SK-N-SH treated with all-trans-retinoic acid at 6 μM for 48 hours (cell line): Measurements from ENCODE around the gene HIRA.

Experiments
- ATAC-seq: fragments of 200-7000 bp; cut with Tn5 transposase; 3 replicates; pipeline ENCODE4 v1.9.1; 2020; ENCODE audit warnings: mild to moderate bottlenecking, moderate library complexity
- ARNTL ChIP-seq: fragments of 450-650 bp; formaldehyde crosslinking; IDR thresholded peaks from 2 replicates; pipeline ENCODE4 v1.5.0; 2020; ENCODE audit warnings: low read depth, mild to moderate bottlenecking, moderate library complexity, borderline replicate concordance
- BACH2 ChIP-seq: fragments of 250-450 bp; sonication (Bioruptor Pico); IDR thresholded peaks from 2 replicates; pipeline ENCODE4 v1.9.0; 2021; ENCODE audit warnings: mild to moderate bottlenecking, borderline replicate concordance
- ESRRG ChIP-seq: fragments of 250-450 bp; sonication (Bioruptor Pico); IDR thresholded peaks from 2 replicates; pipeline ENCODE4 v1.6.1; 2021; ENCODE audit warnings: mild to moderate bottlenecking
- GLIS3 ChIP-seq: fragments of 250-450 bp; sonication (Bioruptor Pico); IDR thresholded peaks from 2 replicates; pipeline ENCODE4 v1.5.0; 2020; ENCODE audit warnings: mild to moderate bottlenecking, moderate library complexity
- ISL1 ChIP-seq: fragments of 250-450 bp; sonication (Bioruptor Pico); IDR thresholded peaks from 2 replicates; pipeline ENCODE4 v2.1.2; 2022; ENCODE audit warnings: mild to moderate bottlenecking, moderate library complexity
- OSR1 ChIP-seq: fragments of 250-450 bp; sonication (Bioruptor Pico); IDR thresholded peaks from 2 replicates; pipeline ENCODE4 v1.8.0; 2022; ENCODE audit warnings: moderate library complexity, mild to moderate bottlenecking, inconsistent platforms
- PPARA ChIP-seq: fragments of 250-450 bp; sonication (Bioruptor Pico); IDR thresholded peaks from 2 replicates; pipeline ENCODE4 v1.5.0; 2020; ENCODE audit warnings: mild to moderate bottlenecking, borderline replicate concordance
- RARB ChIP-seq: fragments of 250-450 bp; sonication (Bioruptor Pico); IDR thresholded peaks from 2 replicates; pipeline ENCODE4 v1.8.0; 2021; ENCODE audit warnings: mild to moderate bottlenecking, moderate library complexity
- SNAI2 ChIP-seq: fragments of 250-450 bp; sonication (Bioruptor Pico); IDR thresholded peaks from 2 replicates; pipeline ENCODE4 v1.5.0; 2020; ENCODE audit warnings: mild to moderate bottlenecking, moderate library complexity
- TCF4 ChIP-seq: fragments of 250-450 bp; sonication (Bioruptor Pico); IDR thresholded peaks from 2 replicates; pipeline ENCODE4 v1.8.0; 2021; ENCODE audit warnings: mild to moderate bottlenecking, moderate library complexity, borderline replicate concordance
- TOX ChIP-seq: fragments of 250-450 bp; sonication (Bioruptor Pico); IDR thresholded peaks from 2 replicates; pipeline ENCODE4 v1.8.0; 2021; ENCODE audit warnings: mild to moderate bottlenecking, moderate library complexity, borderline replicate concordance
- ZC3H10 ChIP-seq: fragments of 250-450 bp; sonication (Bioruptor Pico); IDR thresholded peaks from 2 replicates; pipeline ENCODE4 v1.5.1; 2021; ENCODE audit warnings: mild to moderate bottlenecking, moderate library complexity
- ZFP3 ChIP-seq: fragments of 250-450 bp; sonication (Bioruptor Pico); IDR thresholded peaks from 2 replicates; pipeline ENCODE4 v1.5.0; 2020; ENCODE audit warnings: mild to moderate bottlenecking, moderate library complexity
- ZFP30 ChIP-seq: fragments of 450-650 bp; formaldehyde crosslinking; IDR thresholded peaks from 2 replicates; pipeline ENCODE4 v1.5.0; 2022; ENCODE audit warnings: mild to moderate bottlenecking, moderate library complexity
- ZNF565 ChIP-seq: fragments of 450-650 bp; formaldehyde crosslinking; conservative IDR thresholded peaks from 2 replicates; pipeline ENCODE4 v1.5.0; 2020; ENCODE audit warnings: low read depth, mild to moderate bottlenecking, moderate library complexity
- ZNF70 ChIP-seq: fragments of 450-650 bp; formaldehyde crosslinking; IDR thresholded peaks from 2 replicates; pipeline ENCODE4 v1.5.0; 2020; ENCODE audit warnings: mild to moderate bottlenecking, moderate library complexity
- ZNF8 ChIP-seq: fragments of 450-650 bp; formaldehyde crosslinking; IDR thresholded peaks from 2 replicates; pipeline ENCODE4 v1.5.0; 2020; ENCODE audit warnings: mild to moderate bottlenecking, moderate library complexity
- TF ChIP-seq, protein P1 (sequence below): fragments of 250-450 bp; sonication (Bioruptor Pico); IDR thresholded peaks from 2 replicates; pipeline ENCODE4 v1.5.1; 2021; ENCODE audit warnings: mild to moderate bottlenecking, moderate library complexity
- TF ChIP-seq, protein P2 (sequence below): fragments of 250-450 bp; sonication (Bioruptor Pico); IDR thresholded peaks from 2 replicates; pipeline ENCODE4 v1.8.0; 2021; ENCODE audit warnings: low read depth, mild to moderate bottlenecking, moderate library complexity, borderline replicate concordance
- TF ChIP-seq, protein P3 (sequence below): fragments of 250-450 bp; sonication (Bioruptor Pico); IDR thresholded peaks from 2 replicates; pipeline ENCODE4 v1.5.0; 2020; ENCODE audit warnings: mild to moderate bottlenecking, moderate library complexity
- TF ChIP-seq, protein P4 (sequence below): fragments of 250-450 bp; sonication (Bioruptor Pico); IDR thresholded peaks from 2 replicates; pipeline ENCODE4 v1.8.0; 2020; ENCODE audit warnings: mild to moderate bottlenecking, moderate library complexity, borderline replicate concordance
- TF ChIP-seq, protein P5 (sequence below): fragments of 250-450 bp; sonication (Bioruptor Pico); IDR thresholded peaks from 2 replicates; pipeline ENCODE4 v1.5.1; 2020; ENCODE audit warnings: low read depth, mild to moderate bottlenecking, moderate library complexity

The HIRA gene

DNA sequence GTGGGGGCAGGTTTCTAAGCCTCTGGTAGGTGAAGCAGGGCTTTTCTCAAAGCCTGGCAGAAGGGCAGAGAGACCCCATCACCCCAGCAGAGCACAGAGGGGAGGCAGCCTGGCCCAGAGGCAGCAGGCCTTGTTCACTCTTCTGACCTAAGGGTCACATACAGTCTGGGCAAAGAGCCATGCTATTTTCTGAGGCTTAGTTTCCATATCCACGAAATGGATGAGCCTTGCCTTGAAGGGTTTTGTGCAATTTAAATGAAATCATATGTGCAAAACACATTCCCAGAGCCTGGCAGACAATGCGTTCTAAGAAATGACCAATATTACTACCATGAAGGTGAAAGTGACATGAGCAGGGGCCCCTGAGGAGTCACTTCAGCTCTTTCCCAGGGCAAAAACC lies 44.5 kb downstream of the HIRA start:
- TF ChIP-seq, protein P1, sequence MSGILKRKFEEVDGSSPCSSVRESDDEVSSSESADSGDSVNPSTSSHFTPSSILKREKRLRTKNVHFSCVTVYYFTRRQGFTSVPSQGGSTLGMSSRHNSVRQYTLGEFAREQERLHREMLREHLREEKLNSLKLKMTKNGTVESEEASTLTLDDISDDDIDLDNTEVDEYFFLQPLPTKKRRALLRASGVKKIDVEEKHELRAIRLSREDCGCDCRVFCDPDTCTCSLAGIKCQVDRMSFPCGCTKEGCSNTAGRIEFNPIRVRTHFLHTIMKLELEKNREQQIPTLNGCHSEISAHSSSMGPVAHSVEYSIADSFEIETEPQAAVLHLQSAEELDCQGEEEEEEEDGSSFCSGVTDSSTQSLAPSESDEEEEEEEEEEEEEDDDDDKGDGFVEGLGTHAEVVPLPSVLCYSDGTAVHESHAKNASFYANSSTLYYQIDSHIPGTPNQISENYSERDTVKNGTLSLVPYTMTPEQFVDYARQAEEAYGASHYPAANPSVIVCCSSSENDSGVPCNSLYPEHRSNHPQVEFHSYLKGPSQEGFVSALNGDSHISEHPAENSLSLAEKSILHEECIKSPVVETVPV: no peak
- TF ChIP-seq TOX (CRISPR knock-in tag) (no peak), ZFP3 (no peak), ESRRG (no peak), ZFP30 (CRISPR knock-in tag) (no peak), GLIS3 (CRISPR knock-in tag) (no peak), PPARA (no peak), ZNF70 (no peak), BACH2 (no peak), SNAI2 (no peak), ZNF565 (CRISPR knock-in tag) (no peak), OSR1 (no peak), ZC3H10 (CRISPR knock-in tag) (no peak)
- TF ChIP-seq, protein P2, sequence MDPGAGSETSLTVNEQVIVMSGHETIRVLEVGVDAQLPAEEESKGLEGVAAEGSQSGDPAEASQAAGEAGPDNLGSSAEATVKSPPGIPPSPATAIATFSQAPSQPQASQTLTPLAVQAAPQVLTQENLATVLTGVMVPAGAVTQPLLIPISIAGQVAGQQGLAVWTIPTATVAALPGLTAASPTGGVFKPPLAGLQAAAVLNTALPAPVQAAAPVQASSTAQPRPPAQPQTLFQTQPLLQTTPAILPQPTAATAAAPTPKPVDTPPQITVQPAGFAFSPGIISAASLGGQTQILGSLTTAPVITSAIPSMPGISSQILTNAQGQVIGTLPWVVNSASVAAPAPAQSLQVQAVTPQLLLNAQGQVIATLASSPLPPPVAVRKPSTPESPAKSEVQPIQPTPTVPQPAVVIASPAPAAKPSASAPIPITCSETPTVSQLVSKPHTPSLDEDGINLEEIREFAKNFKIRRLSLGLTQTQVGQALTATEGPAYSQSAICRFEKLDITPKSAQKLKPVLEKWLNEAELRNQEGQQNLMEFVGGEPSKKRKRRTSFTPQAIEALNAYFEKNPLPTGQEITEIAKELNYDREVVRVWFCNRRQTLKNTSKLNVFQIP (CRISPR knock-in tag): no peak
- TF ChIP-seq, protein P3, sequence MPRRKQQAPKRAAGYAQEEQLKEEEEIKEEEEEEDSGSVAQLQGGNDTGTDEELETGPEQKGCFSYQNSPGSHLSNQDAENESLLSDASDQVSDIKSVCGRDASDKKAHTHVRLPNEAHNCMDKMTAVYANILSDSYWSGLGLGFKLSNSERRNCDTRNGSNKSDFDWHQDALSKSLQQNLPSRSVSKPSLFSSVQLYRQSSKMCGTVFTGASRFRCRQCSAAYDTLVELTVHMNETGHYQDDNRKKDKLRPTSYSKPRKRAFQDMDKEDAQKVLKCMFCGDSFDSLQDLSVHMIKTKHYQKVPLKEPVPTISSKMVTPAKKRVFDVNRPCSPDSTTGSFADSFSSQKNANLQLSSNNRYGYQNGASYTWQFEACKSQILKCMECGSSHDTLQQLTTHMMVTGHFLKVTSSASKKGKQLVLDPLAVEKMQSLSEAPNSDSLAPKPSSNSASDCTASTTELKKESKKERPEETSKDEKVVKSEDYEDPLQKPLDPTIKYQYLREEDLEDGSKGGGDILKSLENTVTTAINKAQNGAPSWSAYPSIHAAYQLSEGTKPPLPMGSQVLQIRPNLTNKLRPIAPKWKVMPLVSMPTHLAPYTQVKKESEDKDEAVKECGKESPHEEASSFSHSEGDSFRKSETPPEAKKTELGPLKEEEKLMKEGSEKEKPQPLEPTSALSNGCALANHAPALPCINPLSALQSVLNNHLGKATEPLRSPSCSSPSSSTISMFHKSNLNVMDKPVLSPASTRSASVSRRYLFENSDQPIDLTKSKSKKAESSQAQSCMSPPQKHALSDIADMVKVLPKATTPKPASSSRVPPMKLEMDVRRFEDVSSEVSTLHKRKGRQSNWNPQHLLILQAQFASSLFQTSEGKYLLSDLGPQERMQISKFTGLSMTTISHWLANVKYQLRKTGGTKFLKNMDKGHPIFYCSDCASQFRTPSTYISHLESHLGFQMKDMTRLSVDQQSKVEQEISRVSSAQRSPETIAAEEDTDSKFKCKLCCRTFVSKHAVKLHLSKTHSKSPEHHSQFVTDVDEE: no peak
- TF ChIP-seq, protein P4, sequence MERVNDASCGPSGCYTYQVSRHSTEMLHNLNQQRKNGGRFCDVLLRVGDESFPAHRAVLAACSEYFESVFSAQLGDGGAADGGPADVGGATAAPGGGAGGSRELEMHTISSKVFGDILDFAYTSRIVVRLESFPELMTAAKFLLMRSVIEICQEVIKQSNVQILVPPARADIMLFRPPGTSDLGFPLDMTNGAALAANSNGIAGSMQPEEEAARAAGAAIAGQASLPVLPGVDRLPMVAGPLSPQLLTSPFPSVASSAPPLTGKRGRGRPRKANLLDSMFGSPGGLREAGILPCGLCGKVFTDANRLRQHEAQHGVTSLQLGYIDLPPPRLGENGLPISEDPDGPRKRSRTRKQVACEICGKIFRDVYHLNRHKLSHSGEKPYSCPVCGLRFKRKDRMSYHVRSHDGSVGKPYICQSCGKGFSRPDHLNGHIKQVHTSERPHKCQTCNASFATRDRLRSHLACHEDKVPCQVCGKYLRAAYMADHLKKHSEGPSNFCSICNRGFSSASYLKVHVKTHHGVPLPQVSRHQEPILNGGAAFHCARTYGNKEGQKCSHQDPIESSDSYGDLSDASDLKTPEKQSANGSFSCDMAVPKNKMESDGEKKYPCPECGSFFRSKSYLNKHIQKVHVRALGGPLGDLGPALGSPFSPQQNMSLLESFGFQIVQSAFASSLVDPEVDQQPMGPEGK (CRISPR knock-in tag): no peak
- TF ChIP-seq, protein P5, sequence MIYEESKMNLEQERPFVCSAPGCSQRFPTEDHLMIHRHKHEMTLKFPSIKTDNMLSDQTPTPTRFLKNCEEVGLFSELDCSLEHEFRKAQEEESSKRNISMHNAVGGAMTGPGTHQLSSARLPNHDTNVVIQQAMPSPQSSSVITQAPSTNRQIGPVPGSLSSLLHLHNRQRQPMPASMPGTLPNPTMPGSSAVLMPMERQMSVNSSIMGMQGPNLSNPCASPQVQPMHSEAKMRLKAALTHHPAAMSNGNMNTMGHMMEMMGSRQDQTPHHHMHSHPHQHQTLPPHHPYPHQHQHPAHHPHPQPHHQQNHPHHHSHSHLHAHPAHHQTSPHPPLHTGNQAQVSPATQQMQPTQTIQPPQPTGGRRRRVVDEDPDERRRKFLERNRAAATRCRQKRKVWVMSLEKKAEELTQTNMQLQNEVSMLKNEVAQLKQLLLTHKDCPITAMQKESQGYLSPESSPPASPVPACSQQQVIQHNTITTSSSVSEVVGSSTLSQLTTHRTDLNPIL (CRISPR knock-in tag): no peak

DNA sequence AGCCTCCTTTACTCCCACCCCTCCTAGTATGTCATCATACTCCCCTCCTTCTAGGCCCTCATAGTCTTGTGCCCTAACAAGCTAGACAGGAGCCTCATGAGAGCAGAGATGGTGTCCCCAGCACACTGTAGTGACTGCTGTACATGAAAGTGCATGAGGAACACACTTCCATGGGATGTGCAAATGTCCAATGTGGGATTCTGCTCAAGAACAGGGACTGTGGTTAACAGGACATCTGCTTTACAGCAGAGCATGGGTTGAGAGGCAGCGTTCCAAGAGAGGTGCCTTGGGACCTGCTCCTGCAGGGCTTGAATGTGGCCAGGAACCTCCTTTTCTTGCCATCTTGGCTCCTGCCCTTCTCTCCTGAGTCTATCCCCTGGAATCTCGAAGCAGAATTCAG lies 45.3 kb downstream of the HIRA start:
- ATAC-seq: no peak

More for the DNA sequence above, 44.5 kb downstream of the HIRA start:
- no peak for ATAC-seq

More for the DNA sequence above, 45.3 kb downstream of the HIRA start:
- no peak for TF ChIP-seq SNAI2
- no peak for TF ChIP-seq ARNTL
- no peak for TF ChIP-seq ZFP30 (CRISPR knock-in tag)
- TF ChIP-seq ZC3H10 (CRISPR knock-in tag): no peak
- TF ChIP-seq GLIS3 (CRISPR knock-in tag): no peak
- TF ChIP-seq BACH2: no peak
- TF ChIP-seq ZNF70: no peak
- no peak for TF ChIP-seq ZFP3
- TF ChIP-seq ZNF8 (CRISPR knock-in tag): no peak
- no peak for TF ChIP-seq TOX (CRISPR knock-in tag)
- TF ChIP-seq, protein P3: no peak
- no peak for TF ChIP-seq TCF4 (CRISPR knock-in tag)
- TF ChIP-seq ISL1 (CRISPR knock-in tag): no peak
- TF ChIP-seq ZNF565 (CRISPR knock-in tag): no peak
- no peak for TF ChIP-seq RARB (CRISPR knock-in tag)
- no peak for TF ChIP-seq OSR1
- TF ChIP-seq, all 23 proteins: peak for 0
